GM21786 (cell line): ENCODE measurements around the gene TLE5.

Experiments
- ATAC-seq: cut with Tn5 transposase; IDR thresholded peaks from one replicate; pipeline ENCODE4 v1.9.1; 2021; ENCODE audit not compliant: unreplicated experiment

Gene TLE5, protein sequence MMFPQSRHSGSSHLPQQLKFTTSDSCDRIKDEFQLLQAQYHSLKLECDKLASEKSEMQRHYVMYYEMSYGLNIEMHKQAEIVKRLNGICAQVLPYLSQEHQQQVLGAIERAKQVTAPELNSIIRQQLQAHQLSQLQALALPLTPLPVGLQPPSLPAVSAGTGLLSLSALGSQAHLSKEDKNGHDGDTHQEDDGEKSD

DNA sequence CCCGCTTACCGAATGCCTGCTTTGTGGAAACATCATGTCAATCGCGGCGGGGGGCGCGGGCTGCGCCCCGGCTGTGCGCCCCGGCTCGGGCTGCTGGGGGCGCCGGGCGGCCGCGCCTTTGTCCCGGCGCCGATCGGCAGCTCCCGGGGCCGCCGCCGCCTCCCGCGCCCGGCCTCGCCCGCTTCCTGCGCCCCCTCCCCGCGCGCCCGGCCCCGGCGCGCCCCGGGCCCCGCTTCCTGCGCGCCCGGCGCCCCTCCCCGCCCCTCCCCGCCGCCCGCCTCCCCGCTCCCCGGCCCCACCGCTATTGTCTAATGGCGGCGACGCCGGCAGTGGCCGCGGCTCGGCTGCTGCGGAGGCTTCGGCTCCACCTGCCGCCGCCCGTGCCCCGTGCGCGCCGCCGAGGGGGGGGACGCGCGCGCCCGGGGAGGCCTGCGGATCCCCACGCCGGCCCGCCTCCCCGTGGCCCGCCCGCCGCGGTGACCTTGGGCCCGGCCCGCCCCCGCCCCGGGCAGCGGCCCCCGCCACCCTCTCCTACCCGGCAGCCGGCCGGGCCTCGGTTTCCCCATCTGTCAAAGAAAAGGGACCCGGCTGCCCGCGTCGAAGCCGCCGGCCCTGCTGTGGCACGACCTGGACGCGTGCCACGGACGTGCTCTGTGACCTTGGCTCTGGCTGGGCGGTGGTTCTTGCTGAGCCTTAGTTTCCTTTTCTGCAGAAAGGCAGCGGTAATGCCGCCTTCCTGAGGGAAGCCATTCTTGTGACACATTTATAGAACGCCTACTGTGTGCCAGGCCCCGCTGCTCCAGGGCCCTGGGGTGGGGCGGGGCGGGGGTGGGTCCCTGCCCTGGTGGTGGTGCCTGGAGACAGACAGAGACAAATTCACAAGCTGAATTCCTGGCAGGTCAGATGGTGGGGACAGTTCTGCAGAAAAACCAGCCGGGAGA lies at the start of gene TLE5:
TSS of gene TLE5 (minus strand) at position 331 of the 941 bp plus-strand sequence. CDS start at position 36, 295 bp downstream.
- ATAC-seq: no peak

DNA sequence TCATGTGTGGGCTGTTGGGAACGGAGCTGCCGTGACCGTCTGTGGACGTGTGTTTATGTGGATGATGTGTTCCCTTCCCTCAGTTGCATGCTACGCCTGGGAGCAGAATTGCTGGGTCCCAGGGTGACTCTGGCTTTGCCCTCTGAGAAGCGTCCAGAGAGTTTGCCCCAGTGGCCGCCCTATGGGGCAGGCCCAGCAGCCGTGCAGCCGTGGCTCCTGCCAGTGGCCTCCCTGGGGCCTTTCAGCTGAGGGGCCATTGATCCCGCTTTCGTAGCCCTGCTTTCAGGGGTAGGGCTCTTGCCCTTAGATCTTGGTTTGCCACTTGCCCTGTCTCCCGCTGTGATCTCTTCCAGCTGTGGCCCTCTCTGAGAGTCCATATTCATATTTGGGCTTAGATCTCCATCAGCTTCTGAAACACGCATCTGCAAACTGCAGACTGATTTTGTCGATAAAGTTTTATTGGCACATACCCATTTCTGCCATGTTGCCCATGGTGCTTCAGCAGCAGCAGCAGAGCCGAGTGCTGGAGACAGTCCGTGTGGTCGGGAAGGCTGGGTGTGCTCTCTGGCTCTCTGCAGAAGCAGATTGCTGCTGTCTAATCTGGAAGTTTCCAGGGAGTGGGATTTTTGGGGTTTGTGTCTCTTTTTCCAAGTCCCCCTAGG lies 49.4 kb upstream of the TLE5 start:
- no peak for ATAC-seq

DNA sequence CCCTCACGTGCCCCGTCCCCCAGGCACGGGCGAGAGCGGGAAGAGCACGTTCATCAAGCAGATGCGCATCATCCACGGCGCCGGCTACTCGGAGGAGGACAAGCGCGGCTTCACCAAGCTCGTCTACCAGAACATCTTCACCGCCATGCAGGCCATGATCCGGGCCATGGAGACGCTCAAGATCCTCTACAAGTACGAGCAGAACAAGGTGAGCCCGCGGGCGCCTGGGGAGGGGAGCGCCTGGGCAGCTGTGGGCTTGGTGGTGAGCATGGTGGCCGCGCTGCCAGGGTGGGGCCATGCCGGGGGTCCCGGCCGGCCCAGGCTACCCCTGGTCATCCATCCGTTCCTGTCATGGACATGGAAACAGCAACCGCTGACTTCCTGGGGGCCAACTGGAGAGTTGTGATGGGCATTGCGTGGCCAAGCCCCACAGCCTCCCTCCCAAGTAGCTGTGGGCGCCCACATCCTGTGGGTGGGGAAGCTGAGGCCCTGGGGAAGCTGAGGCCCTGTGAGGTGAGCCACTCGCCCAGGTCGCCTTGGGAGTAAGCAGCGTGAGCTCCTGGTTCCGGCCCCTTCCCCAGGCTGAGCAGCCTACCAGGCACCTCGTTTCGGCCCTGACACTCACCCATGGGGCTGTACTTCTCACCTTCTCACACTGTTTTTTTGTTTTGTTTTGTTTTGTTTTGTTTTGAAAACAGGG lies 48.0 kb upstream of the TLE5 start:
- ATAC-seq: no peak

DNA sequence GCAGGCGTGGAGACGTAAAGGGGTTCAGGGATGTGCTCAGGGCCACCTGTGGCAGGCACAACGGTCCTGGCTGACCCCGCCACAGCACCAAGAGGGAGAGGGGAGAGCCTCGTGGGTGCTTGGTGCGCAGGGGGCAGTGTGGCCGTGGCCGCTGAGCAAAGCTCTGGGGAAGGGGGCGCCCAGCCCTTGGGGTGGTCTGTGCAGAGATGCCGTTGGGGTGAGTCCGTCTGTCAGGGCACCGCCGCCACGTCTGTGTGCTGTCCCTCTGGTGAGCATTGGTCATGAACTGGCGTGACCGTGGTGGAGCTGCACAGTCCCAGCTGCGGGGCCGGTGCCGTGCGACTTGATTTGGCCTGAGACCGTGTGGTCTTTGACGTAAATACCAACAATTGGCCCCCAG lies 47.2 kb upstream of the TLE5 start:
- ATAC-seq: no peak

GRCh38 chr19:3108775-3109174 lies 46.5 kb upstream of the TLE5 start:
- no peak for ATAC-seq

GRCh38 chr19:3107658-3108057 lies 45.4 kb upstream of the TLE5 start:
- no peak for ATAC-seq

GRCh38 chr19:3106509-3107141 lies 44.3 kb upstream of the TLE5 start:
- ATAC-seq: no peak

GRCh38 chr19:3105641-3106508 lies 43.6 kb upstream of the TLE5 start:
- no peak for ATAC-seq

GRCh38 chr19:3104708-3104983 lies 42.4 kb upstream of the TLE5 start:
- no peak for ATAC-seq

- ATAC-seq: no peak
Measured at GRCh38 chr19:3102239-3103140, 40.2 kb upstream of the TLE5 start.

DNA sequence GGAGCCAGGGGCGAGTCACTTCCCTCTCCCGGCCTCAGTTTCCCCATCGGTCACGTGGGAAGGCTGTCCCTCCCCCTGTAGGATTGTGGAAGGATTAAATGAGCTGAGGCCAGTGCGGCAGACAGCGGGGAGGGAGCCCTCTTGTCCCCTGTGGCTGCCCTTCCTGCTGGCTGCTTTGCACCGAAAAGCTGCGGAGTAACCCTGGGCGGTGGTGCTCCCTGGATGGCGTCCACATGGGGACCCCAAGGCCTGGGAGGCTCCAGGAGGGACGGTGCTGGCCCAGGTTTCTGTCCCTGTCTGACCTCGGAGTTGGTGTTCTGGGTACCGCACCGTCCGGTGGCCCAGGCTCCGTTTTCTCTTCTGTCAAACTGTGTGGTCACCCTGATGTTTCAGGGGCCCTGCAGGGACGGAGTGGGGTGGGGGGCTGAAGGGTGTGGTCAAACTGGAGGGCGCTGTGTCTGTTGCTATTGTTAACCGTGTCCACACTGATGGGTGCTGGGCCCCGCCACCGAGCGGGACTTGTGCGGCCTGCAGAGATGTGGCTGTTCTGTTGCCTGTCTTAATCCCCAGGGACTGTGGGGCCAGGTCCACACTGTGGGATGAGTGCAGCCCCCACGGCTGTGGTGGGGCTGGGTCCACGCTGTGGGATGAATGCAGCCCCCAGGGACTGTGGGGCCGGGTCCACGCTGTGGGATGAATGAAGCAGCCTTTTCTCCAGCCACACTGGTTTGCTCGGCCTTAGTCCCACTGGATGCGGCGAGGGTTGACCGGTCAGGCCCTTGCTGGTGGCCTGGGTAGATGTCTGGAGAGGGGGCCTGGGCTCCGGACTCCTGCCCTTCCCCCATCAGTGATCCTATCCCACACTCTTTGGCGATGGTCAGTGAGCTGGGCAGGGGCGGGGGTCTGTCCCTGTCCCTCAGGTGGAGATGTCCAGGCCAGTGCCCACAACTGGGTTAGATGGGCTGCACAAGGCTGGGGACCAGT lies 38.7 kb upstream of the TLE5 start:
- no peak for ATAC-seq

DNA sequence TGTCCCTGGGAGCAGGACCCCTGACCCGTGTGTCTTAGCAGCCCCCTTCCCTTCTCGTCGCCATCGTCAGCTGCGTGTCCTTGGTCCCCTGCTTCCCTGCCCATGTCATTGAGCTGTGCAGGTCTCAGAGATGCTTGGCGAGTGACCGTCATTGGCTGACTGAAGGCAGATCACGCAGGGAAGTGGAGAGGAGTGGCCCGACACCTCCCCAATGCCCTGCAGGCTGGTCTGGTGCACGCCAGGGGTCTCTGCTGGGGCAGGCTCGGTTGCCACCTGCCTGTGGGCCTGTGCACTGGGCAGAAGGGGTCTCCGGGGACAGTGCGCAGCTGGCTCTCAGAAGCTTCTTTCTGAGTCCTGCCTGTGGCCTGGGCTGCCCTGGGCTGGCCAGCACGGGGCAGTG lies 38.0 kb upstream of the TLE5 start:
- ATAC-seq: no peak

- ATAC-seq: no peak
Measured at GRCh38 chr19:3099347-3100145, 37.3 kb upstream of the TLE5 start.

- no peak for ATAC-seq
Measured at GRCh38 chr19:3098515-3099346, 36.4 kb upstream of the TLE5 start.

- ATAC-seq: no peak
Measured at GRCh38 chr19:3098141-3098514, 35.8 kb upstream of the TLE5 start.

- no peak for ATAC-seq
Measured at GRCh38 chr19:3097442-3097871, 35.2 kb upstream of the TLE5 start.
